ENCODE results near the gene RTKN2. TPM values are rescaled to one million over a fixed set of nuclear protein-coding genes. Genes with fewer than 3 reads are reported as not detected.

RTKN2 gene
- total RNA-seq, 1 donor from 2014 or later = 3.9 TPM

DNA sequence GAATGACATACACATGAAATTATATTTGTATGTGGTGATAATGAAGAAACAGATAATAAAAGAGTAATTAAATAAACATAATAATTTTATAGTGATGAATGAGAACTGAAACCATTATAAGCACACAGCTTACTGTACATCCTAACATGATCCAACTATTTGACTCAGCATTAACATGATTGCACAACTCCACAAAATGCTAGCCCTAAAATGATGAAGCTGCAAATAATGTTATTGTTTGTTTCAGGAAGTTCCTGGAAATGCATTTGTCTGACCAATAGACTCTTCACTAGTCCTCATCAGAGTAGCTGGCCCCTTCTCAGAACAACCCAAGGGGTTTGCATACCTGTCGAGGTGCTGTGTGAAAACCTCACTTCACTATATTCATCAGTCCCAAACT is 115.5 kb downstream of the RTKN2 start:
- Mint-ChIP-seq H3K4me3 (ENCODE audit: unreplicated experiment) (no peak overlapping the region), H3K9me3 (ENCODE audit: low read depth) (peaks cover 9% of the 10 kb centered on the region), H3K36me3 (ENCODE audit: low read depth) (no peaks in the 10 kb centered on the region), H3K27ac (ENCODE audit: unreplicated experiment) (no peak overlapping the region), H3K27me3 (ENCODE audit: low read depth) (no peaks in the 10 kb centered on the region), H3K4me1 (ENCODE audit: low read depth) (peaks cover 10% of the 10 kb centered on the region)
- TF ChIP-seq CTCF (IDR thresholded peaks at IDR 0.05) = no peak
- DNase-seq (ENCODE audit: low spot score) = no peak

- Mint-ChIP-seq H3K27ac (ENCODE audit: unreplicated experiment) (no peak overlapping the region), H3K36me3 (ENCODE audit: low read depth) (no peaks in the 10 kb centered on the region), H3K4me1 (ENCODE audit: low read depth) (peaks cover 10% of the 10 kb centered on the region), H3K27me3 (ENCODE audit: low read depth) (no peaks in the 10 kb centered on the region), H3K4me3 (ENCODE audit: unreplicated experiment) (no peak overlapping the region), H3K9me3 (ENCODE audit: low read depth) (peaks cover 9% of the 10 kb centered on the region)
- no peak for DNase-seq (ENCODE audit: low spot score)
- no peak for TF ChIP-seq CTCF (IDR thresholded peaks at IDR 0.05)
Observed at GRCh38 chr10:62149621-62150020, 119.0 kb downstream of the RTKN2 start.

GRCh38 chr10:62148155-62148554 is 120.5 kb downstream of the RTKN2 start:
- Mint-ChIP-seq H3K27ac (ENCODE audit: unreplicated experiment) (no peak overlapping the region), H3K4me3 (ENCODE audit: unreplicated experiment) (no peak overlapping the region), H3K36me3 (ENCODE audit: low read depth) (no peaks in the 10 kb centered on the region), H3K27me3 (ENCODE audit: low read depth) (no peaks in the 10 kb centered on the region), H3K9me3 (ENCODE audit: low read depth) (peaks cover 15% of the 10 kb centered on the region), H3K4me1 (ENCODE audit: low read depth) (peaks cover 10% of the 10 kb centered on the region)
- DNase-seq (ENCODE audit: low spot score) = no peak
- TF ChIP-seq CTCF (IDR thresholded peaks at IDR 0.05) = no peak

DNA sequence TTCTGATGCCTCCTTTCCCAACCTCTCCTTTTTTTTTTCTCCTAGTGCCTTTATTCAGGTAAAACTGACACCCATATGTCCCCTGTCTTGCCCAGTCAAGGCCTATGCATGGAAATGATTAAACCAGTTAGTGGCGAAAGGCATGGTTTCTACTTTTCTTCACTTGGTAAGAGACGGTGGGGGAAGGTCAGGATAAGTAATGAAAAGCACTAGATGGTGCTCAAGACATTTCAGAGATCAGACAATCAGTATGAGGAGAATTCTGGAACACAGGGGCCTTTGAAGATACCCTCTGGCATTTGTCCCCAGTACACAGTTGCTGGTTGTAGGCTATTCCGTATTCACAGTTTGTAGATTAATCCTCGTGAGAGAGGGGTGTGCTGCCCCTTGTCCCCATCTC is 121.2 kb downstream of the RTKN2 start:
- H3K4me1 Mint-ChIP-seq (ENCODE audit: low read depth) = peaks cover 10% of the 10 kb centered on the region
- DNase-seq (ENCODE audit: low spot score) = no peak
- peaks cover 22% of the 10 kb centered on the region for H3K9me3 Mint-ChIP-seq (ENCODE audit: low read depth)
- peaks cover 2% of the 10 kb centered on the region for H3K36me3 Mint-ChIP-seq (ENCODE audit: low read depth)
- no peaks in the 10 kb centered on the region for H3K27me3 Mint-ChIP-seq (ENCODE audit: low read depth)
- peak; percentile 10 for TF ChIP-seq CTCF (IDR thresholded peaks at IDR 0.05)
- no peak overlapping the region for H3K27ac Mint-ChIP-seq (ENCODE audit: unreplicated experiment)
- no peak overlapping the region for H3K4me3 Mint-ChIP-seq (ENCODE audit: unreplicated experiment)

GRCh38 chr10:62136931-62137330 is 131.7 kb downstream of the RTKN2 start:
- H3K27ac Mint-ChIP-seq (ENCODE audit: unreplicated experiment) = no peak overlapping the region
- no peak for TF ChIP-seq CTCF (IDR thresholded peaks at IDR 0.05)
- H3K27me3 Mint-ChIP-seq (ENCODE audit: low read depth) = no peaks in the 10 kb centered on the region
- no peaks in the 10 kb centered on the region for H3K36me3 Mint-ChIP-seq (ENCODE audit: low read depth)
- H3K4me1 Mint-ChIP-seq (ENCODE audit: low read depth) = no peaks in the 10 kb centered on the region
- DNase-seq (ENCODE audit: low spot score) = no peak
- H3K9me3 Mint-ChIP-seq (ENCODE audit: low read depth) = peaks cover 5% of the 10 kb centered on the region
- H3K4me3 Mint-ChIP-seq (ENCODE audit: unreplicated experiment) = no peak overlapping the region
